HCT116 (cell line): ENCODE results near the gene DENND2A. TPM values are rescaled to one million over a fixed set of nuclear protein-coding genes. Genes with fewer than 3 reads are reported as not detected.

Source experiments
- ATAC-seq: fragments of 200-7000 bp; cut with Tn5 transposase; 2 replicates; pipeline ENCODE4 v1.9.1; 2020; ENCODE audit warnings: mild to moderate bottlenecking, moderate library complexity
- BruUV-seq: library from RNA; stranded (reverse); fragments of 400-500 nt; replicated peaks from 2 replicates; lab custom pipeline; 2021; lab: Mats Ljungman, UMichigan
- CTCF ChIA-PET: fragments of 300-600 bp; sonication (Branson Sonifier 250); formaldehyde crosslinking; loops from one replicate; lab custom pipeline; 2021; ENCODE audit warnings: antibody characterized with exemption; lab: Charles Lee
- POLR2A ChIA-PET: fragments of 300-600, 350-600 bp; sonication (Branson Sonifier 250); formaldehyde crosslinking; loops from one replicate; lab custom pipeline; 2021; ENCODE audit warnings: antibody characterized with exemption; lab: Charles Lee
- RAD21 ChIA-PET, 2 experiments: fragments of 300-600 bp; sonication (Branson Sonifier 250); formaldehyde crosslinking; loops; one replicate each; lab custom pipeline; 2023; ENCODE audit warnings: low total read pairs in 2 of 2; ENCODE audit not compliant: uncharacterized antibody in 2 of 2, unreplicated experiment in 2 of 2, low non-redundant PET in 1 of 2; lab: Charles Lee
- DNase-seq: peaks from one replicate; pipeline ENCODE4 v3.0.0-alpha.2; 2010; ENCODE audit warnings: low read depth, low spot score
- H2AFZ ChIP-seq: fragments of 200-600 bp; shearing (Covaris generic), sonication (generic); 2 replicates; pipeline ENCODE4 v1.6.1; 2017; ENCODE audit warnings: low read depth, mixed run types, mixed read lengths, antibody characterized with exemption, low read length; ENCODE audit not compliant: poor library complexity, severe bottlenecking
- H3K27ac ChIP-seq: 2 replicates; pipeline ENCODE4 v1.5.1; 2012; ENCODE audit warnings: low read depth, low read length
- H3K27me3 ChIP-seq: fragments of 200-600 bp; sonication (generic); 2 replicates; pipeline ENCODE4 v1.6.1; 2016; ENCODE audit warnings: mixed run types, low read length, mixed read lengths; ENCODE audit not compliant: insufficient read depth
- H3K36me3 ChIP-seq, 2 experiments: fragments of 200-500 bp in 1 of 2; fragments of 200-600 bp in 1 of 2; sonication (Bioruptor generic) in 1 of 2; sonication (generic) in 1 of 2; 2 replicates each; pipeline versions ENCODE4 v1.5.1 to v1.6.1; 2014 to 2016; ENCODE audit warnings: low read length in 2 of 2, inconsistent platforms in 1 of 2, mixed read lengths in 1 of 2, mixed run types in 1 of 2; ENCODE audit not compliant: insufficient read depth in 2 of 2, control insufficient read depth in 1 of 2
- H3K4me1 ChIP-seq, 2 experiments: fragments of 200-600 bp in 1 of 2; sonication (generic) in 1 of 2; 2 replicates each; pipeline versions ENCODE4 v1.5.1 to v1.6.1; 2012 to 2017; ENCODE audit warnings: low read length in 2 of 2, inconsistent platforms in 1 of 2, mild to moderate bottlenecking in 1 of 2, mixed read lengths in 1 of 2, mixed run types in 1 of 2, moderate library complexity in 1 of 2; ENCODE audit not compliant: insufficient read depth in 2 of 2, control insufficient read depth in 1 of 2
- H3K4me2 ChIP-seq: fragments of 200-600 bp; sonication (generic); 2 replicates; pipeline ENCODE4 v1.6.1; 2017; ENCODE audit warnings: mixed run types, low read length, mixed read lengths
- H3K4me3 ChIP-seq, 2 experiments: fragments of 200-600 bp in 1 of 2; sonication (generic) in 1 of 2; replicated peaks in 1 of 2; 2 replicates each; pipeline ENCODE4 v1.5.1; 2011 to 2016; ENCODE audit warnings: low read length in 2 of 2, control low read depth in 1 of 2, low read depth in 1 of 2, mild to moderate bottlenecking in 1 of 2, mixed read lengths in 1 of 2, mixed run types in 1 of 2
- H3K79me2 ChIP-seq: fragments of 200-600 bp; sonication (generic); 2 replicates; pipeline ENCODE4 v1.6.1; 2017; ENCODE audit warnings: mild to moderate bottlenecking, mixed run types, low read length, moderate library complexity, mixed read lengths; ENCODE audit not compliant: insufficient read depth
- H3K9ac ChIP-seq: fragments of 200-600 bp; sonication (generic); 2 replicates; pipeline ENCODE4 v1.6.1; 2016; ENCODE audit warnings: low read length, mixed read lengths
- H3K9me2 ChIP-seq: fragments of 200-600 bp; sonication (generic), shearing (Covaris generic); 2 replicates; pipeline ENCODE4 v1.6.1; 2017; ENCODE audit warnings: mixed run types, mild to moderate bottlenecking, moderate library complexity; ENCODE audit not compliant: insufficient read depth
- H3K9me3 ChIP-seq, 2 experiments: fragments of 200-500 bp in 1 of 2; fragments of 200-600 bp in 1 of 2; sonication (Bioruptor generic) in 1 of 2; sonication (generic) in 1 of 2; 2 replicates each; pipeline ENCODE4 v1.6.1; 2014 to 2017; ENCODE audit warnings: low read length in 2 of 2, mixed read lengths in 2 of 2, inconsistent platforms in 1 of 2, low read depth in 1 of 2, mild to moderate bottlenecking in 1 of 2, mixed run types in 1 of 2, moderate library complexity in 1 of 2; ENCODE audit not compliant: control insufficient read depth in 1 of 2, insufficient read depth in 1 of 2
- H4K20me1 ChIP-seq: fragments of 200-600 bp; sonication (generic), shearing (Covaris generic); 2 replicates; pipeline ENCODE4 v1.6.1; 2017; ENCODE audit warnings: mixed run types, mild to moderate bottlenecking, moderate library complexity; ENCODE audit not compliant: insufficient read depth
- CEBPB ChIP-seq: IDR thresholded peaks from 2 replicates; pipeline ENCODE4 v1.6.1; 2012; ENCODE audit warnings: low read depth
- EGR1 ChIP-seq: IDR thresholded peaks from 2 replicates; pipeline ENCODE4 v1.6.1; 2012; ENCODE audit warnings: low read depth
- ELF1 ChIP-seq: IDR thresholded peaks from 2 replicates; pipeline ENCODE4 v1.6.1; 2012; ENCODE audit warnings: low read depth, borderline replicate concordance
- EZH2 ChIP-seq: fragments of 200-600 bp; sonication (generic); IDR thresholded peaks from 2 replicates; pipeline ENCODE4 v1.6.1; 2017; ENCODE audit warnings: antibody characterized with exemption, mixed run types
- EZH2phosphoT487 ChIP-seq: fragments of 200-600 bp; IDR thresholded peaks from 2 replicates; pipeline ENCODE4 v1.6.1; 2018; ENCODE audit warnings: antibody characterized with exemption, borderline replicate concordance
- FOSL1 ChIP-seq: IDR thresholded peaks from 2 replicates; pipeline ENCODE4 v1.6.1; 2012; ENCODE audit warnings: low read depth
- POLR2A ChIP-seq: IDR thresholded peaks from 2 replicates; pipeline ENCODE4 v1.7.0; 2011; ENCODE audit warnings: borderline replicate concordance; ENCODE audit not compliant: insufficient read depth, insufficient read length; ENCODE audit errors: extremely low read depth
- POLR2AphosphoS5 ChIP-seq: IDR thresholded peaks from 2 replicates; pipeline ENCODE4 v1.6.1; 2011; ENCODE audit warnings: mild to moderate bottlenecking, low read depth, low read length, moderate library complexity
- RAD21 ChIP-seq: IDR thresholded peaks from 2 replicates; pipeline ENCODE4 v1.6.1; 2012; ENCODE audit warnings: low read depth, mild to moderate bottlenecking
- SIN3A ChIP-seq: IDR thresholded peaks from 2 replicates; pipeline ENCODE4 v1.6.1; 2012; ENCODE audit warnings: low read depth
- SP1 ChIP-seq: IDR thresholded peaks from 2 replicates; pipeline ENCODE4 v1.6.1; 2012; ENCODE audit warnings: low read depth
- SRF ChIP-seq: IDR thresholded peaks from 2 replicates; pipeline ENCODE4 v1.6.1; 2012; ENCODE audit warnings: low read depth
- TCF7L2 ChIP-seq: IDR thresholded peaks from 2 replicates; pipeline ENCODE4 v1.7.0; 2011; ENCODE audit warnings: borderline replicate concordance, inconsistent platforms; ENCODE audit not compliant: insufficient read depth, insufficient read length; ENCODE audit errors: extremely low read depth
- YY1 ChIP-seq: IDR thresholded peaks from 2 replicates; pipeline ENCODE4 v1.6.1; 2011; ENCODE audit warnings: low read length, low read depth, moderate library complexity, mild to moderate bottlenecking; ENCODE audit not compliant: insufficient replicate concordance; ENCODE audit errors: extremely low read depth
- ZFX ChIP-seq: fragments of 450-650 bp; IDR thresholded peaks from 2 replicates; pipeline ENCODE4 v1.6.1; 2017
- ZNF274 ChIP-seq: fragments of 200-500 bp; sonication (Bioruptor generic); IDR thresholded peaks from 2 replicates; pipeline ENCODE4 v1.6.1; 2014; ENCODE audit warnings: mild to moderate bottlenecking, low read depth, low read length, inconsistent platforms
- intact Hi-C: fragments of 100-400 bp; cut with micrococcal nuclease; formaldehyde crosslinking; loops from 2 replicates; pipeline ENCODE4 v1.10.0; 2022
- total RNA-seq: library from RNA; stranded (reverse); gene quantifications from one replicate; pipeline ENCODE4 v1.2.1, GENCODE V29; 2021; ENCODE audit not compliant: unreplicated experiment
- TF ChIP-seq, protein P1 (sequence below): IDR thresholded peaks from 2 replicates; pipeline ENCODE4 v1.6.1; 2012; ENCODE audit warnings: low read depth
- TF ChIP-seq, protein P2 (sequence below): IDR thresholded peaks from 2 replicates; pipeline ENCODE4 v1.6.1; 2012
- TF ChIP-seq, protein P3 (sequence below): IDR thresholded peaks from 2 replicates; pipeline ENCODE4 v1.6.1; 2011; ENCODE audit warnings: mild to moderate bottlenecking, low read length, moderate library complexity; ENCODE audit not compliant: insufficient replicate concordance; ENCODE audit errors: extremely low read depth
- TF ChIP-seq, protein P4 (sequence below): IDR thresholded peaks from 2 replicates; pipeline ENCODE4 v1.6.1; 2012

DENND2A gene
- total RNA-seq, 1 experiment from 2014 or later, result 0.12 TPM

DNA sequence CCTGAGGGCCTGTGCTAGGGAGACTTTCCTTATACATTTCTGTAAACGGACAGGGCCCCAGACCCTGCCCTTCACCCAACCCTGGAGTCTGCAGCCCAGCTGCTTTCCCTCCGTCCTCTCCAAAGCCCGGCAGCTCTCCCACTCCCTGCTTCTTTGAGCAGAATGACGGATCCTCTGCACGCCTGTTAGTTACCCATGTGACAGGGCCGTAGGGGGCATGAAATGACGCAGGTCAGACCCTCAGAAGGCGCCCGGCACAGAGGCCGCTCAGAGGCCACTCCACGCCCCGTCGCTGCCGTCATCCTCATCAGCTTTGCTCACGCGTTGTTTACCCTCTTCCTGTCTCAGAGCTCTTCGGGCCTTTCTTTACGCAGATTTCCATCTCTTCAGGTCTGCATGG lies 101.2 kb downstream of the DENND2A start:
- ATAC-seq (no peak), DNase-seq (no peak)
- Histone ChIP-seq H3K4me2 (no peak overlapping the region), H3K9me3 (no peaks in the 10 kb centered on the region), H3K9ac (no peak overlapping the region), H3K27ac (no peak overlapping the region), H3K9me2 (no peaks in the 10 kb centered on the region), H3K79me2 (no peaks in the 10 kb centered on the region), H3K4me1 (peaks cover 23 to 25% of the 10 kb centered on the region in 2 experiments), H3K4me3 (no peak overlapping the region), H3K36me3 (no peaks in the 10 kb centered on the region), H2AFZ (no peak overlapping the region), H3K27me3 (no peaks in the 10 kb centered on the region), H4K20me1 (no peaks in the 10 kb centered on the region)
- CTCF ChIA-PET, result no interaction called here
- RAD21 ChIA-PET, result no interaction called here
- POLR2A ChIA-PET, result no interaction called here
- intact Hi-C loops, result no loop called here
- no peak for TF ChIP-seq ZNF274
- no peak for TF ChIP-seq SIN3A
- TF ChIP-seq, protein P1, sequence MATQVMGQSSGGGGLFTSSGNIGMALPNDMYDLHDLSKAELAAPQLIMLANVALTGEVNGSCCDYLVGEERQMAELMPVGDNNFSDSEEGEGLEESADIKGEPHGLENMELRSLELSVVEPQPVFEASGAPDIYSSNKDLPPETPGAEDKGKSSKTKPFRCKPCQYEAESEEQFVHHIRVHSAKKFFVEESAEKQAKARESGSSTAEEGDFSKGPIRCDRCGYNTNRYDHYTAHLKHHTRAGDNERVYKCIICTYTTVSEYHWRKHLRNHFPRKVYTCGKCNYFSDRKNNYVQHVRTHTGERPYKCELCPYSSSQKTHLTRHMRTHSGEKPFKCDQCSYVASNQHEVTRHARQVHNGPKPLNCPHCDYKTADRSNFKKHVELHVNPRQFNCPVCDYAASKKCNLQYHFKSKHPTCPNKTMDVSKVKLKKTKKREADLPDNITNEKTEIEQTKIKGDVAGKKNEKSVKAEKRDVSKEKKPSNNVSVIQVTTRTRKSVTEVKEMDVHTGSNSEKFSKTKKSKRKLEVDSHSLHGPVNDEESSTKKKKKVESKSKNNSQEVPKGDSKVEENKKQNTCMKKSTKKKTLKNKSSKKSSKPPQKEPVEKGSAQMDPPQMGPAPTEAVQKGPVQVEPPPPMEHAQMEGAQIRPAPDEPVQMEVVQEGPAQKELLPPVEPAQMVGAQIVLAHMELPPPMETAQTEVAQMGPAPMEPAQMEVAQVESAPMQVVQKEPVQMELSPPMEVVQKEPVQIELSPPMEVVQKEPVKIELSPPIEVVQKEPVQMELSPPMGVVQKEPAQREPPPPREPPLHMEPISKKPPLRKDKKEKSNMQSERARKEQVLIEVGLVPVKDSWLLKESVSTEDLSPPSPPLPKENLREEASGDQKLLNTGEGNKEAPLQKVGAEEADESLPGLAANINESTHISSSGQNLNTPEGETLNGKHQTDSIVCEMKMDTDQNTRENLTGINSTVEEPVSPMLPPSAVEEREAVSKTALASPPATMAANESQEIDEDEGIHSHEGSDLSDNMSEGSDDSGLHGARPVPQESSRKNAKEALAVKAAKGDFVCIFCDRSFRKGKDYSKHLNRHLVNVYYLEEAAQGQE, result no peak
- TF ChIP-seq POLR2AphosphoS5, result no peak
- TF ChIP-seq RAD21, result no peak
- TF ChIP-seq, protein P2, sequence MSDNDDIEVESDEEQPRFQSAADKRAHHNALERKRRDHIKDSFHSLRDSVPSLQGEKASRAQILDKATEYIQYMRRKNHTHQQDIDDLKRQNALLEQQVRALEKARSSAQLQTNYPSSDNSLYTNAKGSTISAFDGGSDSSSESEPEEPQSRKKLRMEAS, result no peak
- TF ChIP-seq EZH2phosphoT487, result no peak
- no peak for TF ChIP-seq TCF7L2
- no peak for TF ChIP-seq SRF
- TF ChIP-seq ELF1, result no peak
- no peak for TF ChIP-seq ZFX
- no peak for TF ChIP-seq POLR2A
- no peak for TF ChIP-seq EZH2
- no peak for TF ChIP-seq SP1
- TF ChIP-seq, protein P3, sequence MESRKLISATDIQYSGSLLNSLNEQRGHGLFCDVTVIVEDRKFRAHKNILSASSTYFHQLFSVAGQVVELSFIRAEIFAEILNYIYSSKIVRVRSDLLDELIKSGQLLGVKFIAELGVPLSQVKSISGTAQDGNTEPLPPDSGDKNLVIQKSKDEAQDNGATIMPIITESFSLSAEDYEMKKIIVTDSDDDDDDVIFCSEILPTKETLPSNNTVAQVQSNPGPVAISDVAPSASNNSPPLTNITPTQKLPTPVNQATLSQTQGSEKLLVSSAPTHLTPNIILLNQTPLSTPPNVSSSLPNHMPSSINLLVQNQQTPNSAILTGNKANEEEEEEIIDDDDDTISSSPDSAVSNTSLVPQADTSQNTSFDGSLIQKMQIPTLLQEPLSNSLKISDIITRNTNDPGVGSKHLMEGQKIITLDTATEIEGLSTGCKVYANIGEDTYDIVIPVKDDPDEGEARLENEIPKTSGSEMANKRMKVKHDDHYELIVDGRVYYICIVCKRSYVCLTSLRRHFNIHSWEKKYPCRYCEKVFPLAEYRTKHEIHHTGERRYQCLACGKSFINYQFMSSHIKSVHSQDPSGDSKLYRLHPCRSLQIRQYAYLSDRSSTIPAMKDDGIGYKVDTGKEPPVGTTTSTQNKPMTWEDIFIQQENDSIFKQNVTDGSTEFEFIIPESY, result no peak
- TF ChIP-seq CEBPB, result no peak
- no peak for TF ChIP-seq YY1
- TF ChIP-seq FOSL1, result no peak
- no peak for TF ChIP-seq EGR1
- TF ChIP-seq, protein P4, sequence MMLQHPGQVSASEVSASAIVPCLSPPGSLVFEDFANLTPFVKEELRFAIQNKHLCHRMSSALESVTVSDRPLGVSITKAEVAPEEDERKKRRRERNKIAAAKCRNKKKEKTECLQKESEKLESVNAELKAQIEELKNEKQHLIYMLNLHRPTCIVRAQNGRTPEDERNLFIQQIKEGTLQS, result no peak
- no TSS peak for BruUV-seq
